ENCODE measurements around the gene CORO1A.
"Not testable (repeated sequence)": the region's sequence is repeated elsewhere in the genome, so short reads cannot be mapped to it uniquely, and the experiment has no call there.

Gene CORO1A

GRCh38 chr16:30183233-30184095 is at the start of gene CORO1A:
CORO1A (plus strand) TSS chr16:30183602; CDS start chr16:30185210, 1,608 bp downstream.
- peak; percentile 33 to 78 (median 64) for DNase-seq

GRCh38 chr16:30136971-30137605 is 46.3 kb upstream of the CORO1A start:
- no peak for DNase-seq

GRCh38 chr16:30137897-30138296 is 45.5 kb upstream of the CORO1A start:
- no peak for DNase-seq

GRCh38 chr16:30139583-30140481 is 43.6 kb upstream of the CORO1A start:
- no peak for DNase-seq

GRCh38 chr16:30141750-30142149 is 41.7 kb upstream of the CORO1A start:
- DNase-seq, result no peak

GRCh38 chr16:30142672-30143346 is 40.6 kb upstream of the CORO1A start:
- no peak for DNase-seq

GRCh38 chr16:30143347-30143702 is 40.1 kb upstream of the CORO1A start:
- no peak for DNase-seq

GRCh38 chr16:30144017-30144416 is 39.4 kb upstream of the CORO1A start:
- DNase-seq, result no peak

- no peak for DNase-seq
These were observed 38.5 kb upstream of the CORO1A start for GRCh38 chr16:30144917-30145316.

GRCh38 chr16:30145657-30146056 is 37.7 kb upstream of the CORO1A start:
- no peak for DNase-seq

GRCh38 chr16:30147843-30148510 is 35.4 kb upstream of the CORO1A start:
- no peak for DNase-seq

- DNase-seq, result no peak
These were observed 34.0 kb upstream of the CORO1A start for GRCh38 chr16:30149250-30149930.

GRCh38 chr16:30151091-30151490 is 32.3 kb upstream of the CORO1A start:
- no peak for DNase-seq

GRCh38 chr16:30152517-30152916 is 30.9 kb upstream of the CORO1A start:
- DNase-seq, result no peak

- DNase-seq, result no peak
These were observed 28.2 kb upstream of the CORO1A start for GRCh38 chr16:30155188-30155587.

GRCh38 chr16:30157214-30157613 is 26.2 kb upstream of the CORO1A start:
- DNase-seq, result no peak

GRCh38 chr16:30163538-30163937 is 19.9 kb upstream of the CORO1A start:
- no peak for DNase-seq

- DNase-seq, result no peak
These were observed 17.1 kb upstream of the CORO1A start for GRCh38 chr16:30166202-30166902.

GRCh38 chr16:30168746-30169145 is 14.7 kb upstream of the CORO1A start:
- DNase-seq, result not testable (repeated sequence)

- DNase-seq, result not testable (repeated sequence)
These were observed 14.0 kb upstream of the CORO1A start for GRCh38 chr16:30169416-30169815.

- not testable (repeated sequence) for DNase-seq
These were observed 13.3 kb upstream of the CORO1A start for GRCh38 chr16:30170145-30170544.
